ENCODE results near the gene TMEM184B. TPM values are rescaled to one million over a fixed set of nuclear protein-coding genes. Genes with fewer than 3 reads are reported as not detected.
A peak's percentile ranks its signal among the peaks of the same experiment; 100 is the strongest.

Gene TMEM184B
- total and polyA plus RNA-seq, 2 of the 8 experiments (the other 6 are each of a cell fraction or from before 2014, with no cell fraction given), result 41.6 to 81.0 TPM

DNA sequence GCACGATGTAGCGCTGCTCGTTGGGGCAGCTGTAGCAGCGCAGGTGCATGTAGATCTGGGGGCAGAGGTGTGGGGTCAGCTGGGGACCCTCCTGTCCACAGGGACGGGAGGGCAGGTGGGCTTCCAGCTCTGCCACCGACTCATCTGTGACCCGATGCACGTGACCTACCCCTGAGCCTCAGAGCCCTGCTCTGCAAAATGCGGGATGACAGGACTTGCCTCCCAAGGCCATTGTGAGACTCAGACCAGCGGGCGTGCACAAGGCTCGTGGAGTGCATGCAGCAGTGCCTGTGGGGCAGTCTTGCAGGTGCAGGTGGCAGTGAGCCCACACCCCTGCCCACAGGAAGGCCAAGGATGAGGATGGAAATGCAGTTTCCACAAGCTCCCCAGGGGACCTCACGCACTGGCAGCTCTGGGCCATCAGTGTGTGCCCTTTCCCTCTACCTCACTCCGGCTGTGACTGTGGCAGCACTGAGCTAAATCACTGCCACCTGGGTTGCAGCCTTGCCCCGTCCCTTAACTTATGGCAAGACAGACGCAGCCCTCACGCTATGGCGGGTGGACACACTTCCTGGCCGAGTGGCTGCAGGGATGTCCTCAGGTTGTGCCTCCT lies 26.7 kb downstream of the TMEM184B start:
- Histone ChIP-seq H3K4me1 (replicated peaks in 1 of 4; ENCODE audit: control insufficient read depth in 3 of 4, insufficient read depth in 4 of 4, low read length in 3 of 4) (peaks cover 0 to 5% (median 0%) of the 10 kb centered on the region in 4 experiments; a peak in 3 of 7 replicates), H4K8ac (ENCODE audit: extremely low read depth, insufficient read depth, low read length) (no peak overlapping the region), H3K18ac (ENCODE audit: extremely low read depth, low read length) (no peak overlapping the region), H3K36me3 (ENCODE audit: control insufficient read depth in 2 of 4, insufficient read depth in 4 of 4, low read length in 3 of 4) (peaks cover 7 to 15% (median 13%) of the 10 kb centered on the region in 4 experiments), H2BK20ac (ENCODE audit: low read length) (no peak overlapping the region), H2BK5ac (ENCODE audit: low read depth, low read length) (no peak overlapping the region), H3K4me2 (ENCODE audit: insufficient read depth in 1 of 2, low read depth in 2 of 2, low read length in 2 of 2) (no peak overlapping the region), H3K14ac (ENCODE audit: insufficient read length) (no peak overlapping the region), H2BK15ac (ENCODE audit: low read length) (no peak overlapping the region), H3K27me3 (replicated peaks in 1 of 4; ENCODE audit: control insufficient read depth in 3 of 4, extremely low read depth in 1 of 4, insufficient read depth in 3 of 4, low read length in 3 of 4) (no peaks in the 10 kb centered on the region), H3K4ac (replicated peaks; ENCODE audit: insufficient read length, low read depth, low read length) (no peak overlapping the region), H3K27ac (ENCODE audit: low read depth, low read length) (no peak overlapping the region), H2BK12ac (ENCODE audit: low read depth, low read length) (no peak overlapping the region), H3K23me2 (ENCODE audit: low read depth, low read length) (no peaks in the 10 kb centered on the region), H3K23ac (ENCODE audit: insufficient read length) (no peak overlapping the region), H4K20me1 (replicated peaks in 1 of 2; ENCODE audit: control insufficient read depth in 1 of 2, insufficient read depth in 2 of 2, low read length in 2 of 2) (peaks cover 4 to 12% of the 10 kb centered on the region in 2 experiments), H2AFZ (ENCODE audit: low read length) (no peak overlapping the region), H3K56ac (replicated peaks; ENCODE audit: insufficient read length, low read depth, low read length) (peak overlapping the region; percentile 2), H2BK120ac (replicated peaks; ENCODE audit: low read depth, low read length) (no peak overlapping the region), H3K9ac (replicated peaks in 1 of 4; ENCODE audit: extremely low read depth in 1 of 4, low read depth in 3 of 4, low read length in 3 of 4) (no peak overlapping the region), H3K9me3 (ENCODE audit: insufficient read depth in 2 of 2, low read depth in 1 of 2, low read length in 1 of 2) (no peaks in the 10 kb centered on the region), H4K91ac (replicated peaks; ENCODE audit: insufficient read length, low read length) (no peak overlapping the region), H4K5ac (ENCODE audit: insufficient read length, low read depth, low read length) (no peak overlapping the region), H3K79me1 (ENCODE audit: low read depth, low read length) (peaks cover 9% of the 10 kb centered on the region), H3K4me3 (ENCODE audit: extremely low read depth in 1 of 4, insufficient read depth in 2 of 4, low read depth in 3 of 4, low read length in 4 of 4) (no peak overlapping the region), H3K79me2 (ENCODE audit: control insufficient read depth in 1 of 2, insufficient read depth in 2 of 2, low read length in 2 of 2) (peaks cover 0 to 23% of the 10 kb centered on the region in 2 experiments; a peak in 2 of 4 replicates), H2AK5ac (ENCODE audit: low read depth, low read length) (no peak overlapping the region)
- WGBS, 2 experiments (ENCODE audit: extremely low coverage in 1 of 2, insufficient coverage in 1 of 2, insufficient read length in 1 of 2, insufficient replicate concordance in 2 of 2, low coverage in 1 of 2, low lambda C conversion rate in 2 of 2, missing lambda C conversion rate in 1 of 2), result 91% methylated on average over 19 of the region's 19 CpGs; no CpG with 5 or more reads in 1 of the 2 experiments
- POLR2A ChIA-PET (ENCODE audit: partially characterized antibody), result interaction anchor here (1.5 kb wide), 1 partner anchor 18 kb away, joined by 5 read pairs; no protein-coding TSS in a partner anchor
- FAIRE-seq (no peak), DNase-seq (ENCODE audit: low read depth in 1 of 2, low spot score in 2 of 2) (no peak)
- no peak for TF ChIP-seq RAD21 (IDR thresholded peaks at IDR 0.05 in 1 of 2, conservative IDR thresholded peaks at IDR 0.05 in 1 of 2; ENCODE audit: low read depth in 2 of 2, low read length in 2 of 2)
- no peak for TF ChIP-seq PHF8 (conservative IDR thresholded peaks at IDR 0.05; ENCODE audit: low read depth, low read length)
- TF ChIP-seq NANOG (IDR thresholded peaks at IDR 0.05; ENCODE audit: insufficient read depth, low read depth, low read length, poor library complexity, severe bottlenecking), result no peak
- no peak for TF ChIP-seq SAP30 (IDR thresholded peaks at IDR 0.05; ENCODE audit: insufficient read depth, insufficient replicate concordance, low read length)
- TF ChIP-seq BCL11A (IDR thresholded peaks at IDR 0.05; ENCODE audit: low read depth in 2 of 2, low read length in 2 of 2), result no peak
- no peak for TF ChIP-seq GABPA (IDR thresholded peaks at IDR 0.05; ENCODE audit: borderline replicate concordance, insufficient read depth, low read length)
- no peak for TF ChIP-seq TAF1 (IDR thresholded peaks at IDR 0.05; ENCODE audit: low read depth, low read length)
- CTCF ChIA-PET (ENCODE audit: partially characterized antibody), result interaction anchor here (0.6 kb wide), 2 partner anchors 176 to 278 kb away, joined by 3 to 4 read pairs; no protein-coding TSS in a partner anchor
